Measurements from ENCODE around the gene LRRC4C. TPM values are rescaled to one million over a fixed set of nuclear protein-coding genes. Genes with fewer than 3 reads are reported as not detected.

Gene LRRC4C
- total and polyA plus RNA-seq, 10 of the 15 experiments (the other 5 are each of a cell fraction or from before 2014, with no cell fraction given) = 1.5 TPM; not detected in 9

DNA sequence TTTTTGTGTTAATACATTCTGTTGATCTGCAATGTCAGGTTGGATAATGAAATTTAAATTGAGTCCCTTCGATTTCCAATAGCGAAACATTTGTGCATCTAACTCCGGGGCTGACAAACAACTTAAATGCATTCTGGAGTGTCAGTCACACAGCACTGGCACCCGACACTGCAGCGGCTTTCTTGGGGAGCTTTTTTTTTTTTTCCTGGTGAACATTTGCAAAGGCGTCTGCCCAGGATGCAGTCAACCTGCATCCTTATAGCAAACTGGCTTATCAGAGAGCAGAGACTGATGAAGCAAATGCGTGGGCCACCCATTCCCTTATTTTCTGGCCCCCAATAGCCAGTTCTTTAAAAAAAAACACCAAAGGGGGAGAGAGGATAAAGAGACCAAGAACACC is 1167.7 kb downstream of the LRRC4C start:
- Histone ChIP-seq H3K27ac (ENCODE audit: control insufficient read depth, insufficient read depth) (no peak overlapping the region), H3K27me3 (replicated peaks in 1 of 2; ENCODE audit: control insufficient read depth in 2 of 2, insufficient read depth in 2 of 2, low read length in 1 of 2) (no peaks in the 10 kb centered on the region; a peak in 1 of 4 replicates), H4K20me1 (ENCODE audit: control insufficient read depth, insufficient read depth) (no peaks in the 10 kb centered on the region), H3K36me3 (ENCODE audit: control insufficient read depth in 2 of 2, insufficient read depth in 2 of 2, low read length in 1 of 2) (no peaks in the 10 kb centered on the region), H3K4me2 (ENCODE audit: control insufficient read depth, insufficient read depth) (no peak overlapping the region), H3K4me3 (no peak overlapping the region), H2AFZ (ENCODE audit: control insufficient read depth, low read depth, low read length) (no peak overlapping the region), H3K79me2 (ENCODE audit: control insufficient read depth, insufficient read depth, low read length) (no peaks in the 10 kb centered on the region), H3K9me3 (replicated peaks; ENCODE audit: control insufficient read depth, insufficient read depth, low read length) (no peaks in the 10 kb centered on the region), H3K9ac (ENCODE audit: control insufficient read depth, insufficient read depth, low read length) (no peak overlapping the region), H3K4me1 (ENCODE audit: control insufficient read depth, insufficient read depth, low read length) (no peaks in the 10 kb centered on the region)
- in situ Hi-C loops (cut with MboI) (no loop called here), intact Hi-C loops (cut with micrococcal nuclease; ENCODE audit: unreplicated experiment) (loop anchor here (5.0 kb wide), 1 partner anchor 104 kb away; no protein-coding TSS in a partner anchor)
- FAIRE-seq = no peak
- no peak for ATAC-seq
- no peak for DNase-seq (ENCODE audit: low read depth, low spot score)
- ChIA-PET RAD21 (ENCODE audit: unreplicated experiment) (no interaction called here), CTCF (interaction anchor here (1.5 kb wide), 1 partner anchor 109 kb away, joined by 5 read pairs; no protein-coding TSS in a partner anchor), SMC1A (ENCODE audit: uncharacterized antibody, unreplicated experiment) (interaction anchor here (1.1 kb wide), 1 partner anchor 11 kb away, joined by 3 read pairs; no protein-coding TSS in a partner anchor), POLR2A (no interaction called here)
- TF ChIP-seq POLR2AphosphoS2 (IDR thresholded peaks at IDR 0.05; ENCODE audit: low read depth, low read length) = no peak
- no peak for TF ChIP-seq ZNF622 (IDR thresholded peaks at IDR 0.05)
- TF ChIP-seq SREBF1 (IDR thresholded peaks at IDR 0.05; ENCODE audit: low read length) = no peak
- TF ChIP-seq, protein P1, sequence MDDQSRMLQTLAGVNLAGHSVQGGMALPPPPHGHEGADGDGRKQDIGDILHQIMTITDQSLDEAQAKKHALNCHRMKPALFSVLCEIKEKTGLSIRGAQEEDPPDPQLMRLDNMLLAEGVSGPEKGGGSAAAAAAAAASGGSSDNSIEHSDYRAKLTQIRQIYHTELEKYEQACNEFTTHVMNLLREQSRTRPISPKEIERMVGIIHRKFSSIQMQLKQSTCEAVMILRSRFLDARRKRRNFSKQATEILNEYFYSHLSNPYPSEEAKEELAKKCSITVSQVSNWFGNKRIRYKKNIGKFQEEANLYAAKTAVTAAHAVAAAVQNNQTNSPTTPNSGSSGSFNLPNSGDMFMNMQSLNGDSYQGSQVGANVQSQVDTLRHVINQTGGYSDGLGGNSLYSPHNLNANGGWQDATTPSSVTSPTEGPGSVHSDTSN (IDR thresholded peaks at IDR 0.05; ENCODE audit: insufficient replicate concordance, low read depth, low read length) = no peak
- no peak for TF ChIP-seq YBX1 (IDR thresholded peaks at IDR 0.05)
- TF ChIP-seq, protein P2, sequence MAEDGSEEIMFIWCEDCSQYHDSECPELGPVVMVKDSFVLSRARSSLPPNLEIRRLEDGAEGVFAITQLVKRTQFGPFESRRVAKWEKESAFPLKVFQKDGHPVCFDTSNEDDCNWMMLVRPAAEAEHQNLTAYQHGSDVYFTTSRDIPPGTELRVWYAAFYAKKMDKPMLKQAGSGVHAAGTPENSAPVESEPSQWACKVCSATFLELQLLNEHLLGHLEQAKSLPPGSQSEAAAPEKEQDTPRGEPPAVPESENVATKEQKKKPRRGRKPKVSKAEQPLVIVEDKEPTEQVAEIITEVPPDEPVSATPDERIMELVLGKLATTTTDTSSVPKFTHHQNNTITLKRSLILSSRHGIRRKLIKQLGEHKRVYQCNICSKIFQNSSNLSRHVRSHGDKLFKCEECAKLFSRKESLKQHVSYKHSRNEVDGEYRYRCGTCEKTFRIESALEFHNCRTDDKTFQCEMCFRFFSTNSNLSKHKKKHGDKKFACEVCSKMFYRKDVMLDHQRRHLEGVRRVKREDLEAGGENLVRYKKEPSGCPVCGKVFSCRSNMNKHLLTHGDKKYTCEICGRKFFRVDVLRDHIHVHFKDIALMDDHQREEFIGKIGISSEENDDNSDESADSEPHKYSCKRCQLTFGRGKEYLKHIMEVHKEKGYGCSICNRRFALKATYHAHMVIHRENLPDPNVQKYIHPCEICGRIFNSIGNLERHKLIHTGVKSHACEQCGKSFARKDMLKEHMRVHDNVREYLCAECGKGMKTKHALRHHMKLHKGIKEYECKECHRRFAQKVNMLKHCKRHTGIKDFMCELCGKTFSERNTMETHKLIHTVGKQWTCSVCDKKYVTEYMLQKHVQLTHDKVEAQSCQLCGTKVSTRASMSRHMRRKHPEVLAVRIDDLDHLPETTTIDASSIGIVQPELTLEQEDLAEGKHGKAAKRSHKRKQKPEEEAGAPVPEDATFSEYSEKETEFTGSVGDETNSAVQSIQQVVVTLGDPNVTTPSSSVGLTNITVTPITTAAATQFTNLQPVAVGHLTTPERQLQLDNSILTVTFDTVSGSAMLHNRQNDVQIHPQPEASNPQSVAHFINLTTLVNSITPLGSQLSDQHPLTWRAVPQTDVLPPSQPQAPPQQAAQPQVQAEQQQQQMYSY (CRISPR knock-in tag; IDR thresholded peaks at IDR 0.05) = no peak
- no peak for TF ChIP-seq RAD21 (IDR thresholded peaks at IDR 0.05; ENCODE audit: insufficient read depth, low read depth, low read length)
- no peak for TF ChIP-seq ZSCAN29 (IDR thresholded peaks at IDR 0.05)
- no peak for TF ChIP-seq FOXK2 (IDR thresholded peaks at IDR 0.05)
- TF ChIP-seq, protein P3, sequence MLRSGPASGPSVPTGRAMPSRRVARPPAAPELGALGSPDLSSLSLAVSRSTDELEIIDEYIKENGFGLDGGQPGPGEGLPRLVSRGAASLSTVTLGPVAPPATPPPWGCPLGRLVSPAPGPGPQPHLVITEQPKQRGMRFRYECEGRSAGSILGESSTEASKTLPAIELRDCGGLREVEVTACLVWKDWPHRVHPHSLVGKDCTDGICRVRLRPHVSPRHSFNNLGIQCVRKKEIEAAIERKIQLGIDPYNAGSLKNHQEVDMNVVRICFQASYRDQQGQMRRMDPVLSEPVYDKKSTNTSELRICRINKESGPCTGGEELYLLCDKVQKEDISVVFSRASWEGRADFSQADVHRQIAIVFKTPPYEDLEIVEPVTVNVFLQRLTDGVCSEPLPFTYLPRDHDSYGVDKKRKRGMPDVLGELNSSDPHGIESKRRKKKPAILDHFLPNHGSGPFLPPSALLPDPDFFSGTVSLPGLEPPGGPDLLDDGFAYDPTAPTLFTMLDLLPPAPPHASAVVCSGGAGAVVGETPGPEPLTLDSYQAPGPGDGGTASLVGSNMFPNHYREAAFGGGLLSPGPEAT (IDR thresholded peaks at IDR 0.05; ENCODE audit: low read depth) = no peak
- TF ChIP-seq, protein P4, sequence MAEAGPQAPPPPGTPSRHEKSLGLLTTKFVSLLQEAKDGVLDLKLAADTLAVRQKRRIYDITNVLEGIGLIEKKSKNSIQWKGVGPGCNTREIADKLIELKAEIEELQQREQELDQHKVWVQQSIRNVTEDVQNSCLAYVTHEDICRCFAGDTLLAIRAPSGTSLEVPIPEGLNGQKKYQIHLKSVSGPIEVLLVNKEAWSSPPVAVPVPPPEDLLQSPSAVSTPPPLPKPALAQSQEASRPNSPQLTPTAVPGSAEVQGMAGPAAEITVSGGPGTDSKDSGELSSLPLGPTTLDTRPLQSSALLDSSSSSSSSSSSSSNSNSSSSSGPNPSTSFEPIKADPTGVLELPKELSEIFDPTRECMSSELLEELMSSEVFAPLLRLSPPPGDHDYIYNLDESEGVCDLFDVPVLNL (IDR thresholded peaks at IDR 0.05; ENCODE audit: low read depth, low read length) = no peak
- TF ChIP-seq EP300 (IDR thresholded peaks at IDR 0.05; ENCODE audit: borderline replicate concordance in 1 of 2, control insufficient read depth in 1 of 2, low read depth in 2 of 2, low read length in 2 of 2) = no peak
- no peak for TF ChIP-seq LARP7 (IDR thresholded peaks at IDR 0.05)
- no peak for TF ChIP-seq SRF (IDR thresholded peaks at IDR 0.05; ENCODE audit: low read depth in 2 of 2, low read length in 2 of 2)
- TF ChIP-seq, protein P5, sequence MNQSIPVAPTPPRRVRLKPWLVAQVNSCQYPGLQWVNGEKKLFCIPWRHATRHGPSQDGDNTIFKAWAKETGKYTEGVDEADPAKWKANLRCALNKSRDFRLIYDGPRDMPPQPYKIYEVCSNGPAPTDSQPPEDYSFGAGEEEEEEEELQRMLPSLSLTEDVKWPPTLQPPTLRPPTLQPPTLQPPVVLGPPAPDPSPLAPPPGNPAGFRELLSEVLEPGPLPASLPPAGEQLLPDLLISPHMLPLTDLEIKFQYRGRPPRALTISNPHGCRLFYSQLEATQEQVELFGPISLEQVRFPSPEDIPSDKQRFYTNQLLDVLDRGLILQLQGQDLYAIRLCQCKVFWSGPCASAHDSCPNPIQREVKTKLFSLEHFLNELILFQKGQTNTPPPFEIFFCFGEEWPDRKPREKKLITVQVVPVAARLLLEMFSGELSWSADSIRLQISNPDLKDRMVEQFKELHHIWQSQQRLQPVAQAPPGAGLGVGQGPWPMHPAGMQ (IDR thresholded peaks at IDR 0.05; ENCODE audit: borderline replicate concordance) = no peak
- WGBS (ENCODE audit: insufficient coverage, insufficient replicate concordance, low lambda C conversion rate, missing lambda C conversion rate) = 50% methylated on average over 7 of the region's 7 CpGs
- no TSS peak for BruUV-seq (replicated peaks)
